SK-N-SH (cell line): ENCODE measurements around the gene MBD4. TPM values are rescaled to one million over a fixed set of nuclear protein-coding genes. Genes with fewer than 3 reads are reported as not detected.

Experiments used
- CTCF ChIA-PET: fragments of 300-600, 350-600 bp; formaldehyde crosslinking; extraction: SDS; loops from one replicate; lab custom pipeline; 2021; lab: Yijun Ruan, JAX
- POLR2A ChIA-PET: fragments of 350-600 bp; sonication (Branson Sonifier 250); formaldehyde crosslinking; extraction: SDS; loops from one replicate; lab custom pipeline; 2020; ENCODE audit warnings: antibody characterized with exemption, inconsistent platforms; lab: Yijun Ruan, JAX
- DNase-seq: peaks from one replicate; pipeline ENCODE4 v3.0.0; 2012
- H2AFZ ChIP-seq: fragments of 200-600 bp; sonication (generic); 2 replicates; pipeline ENCODE4 v1.8.1; 2016; ENCODE audit warnings: antibody characterized with exemption, mild to moderate bottlenecking, low read depth
- H3F3A ChIP-seq: fragments of 200-600 bp; sonication (generic); replicated peaks from 2 replicates; pipeline ENCODE3; 2016; ENCODE audit warnings: antibody characterized with exemption, mild to moderate bottlenecking; ENCODE audit not compliant: insufficient read depth
- H3K27ac ChIP-seq, 2 experiments: fragments of 200-500 bp in 1 of 2; fragments of 200-600 bp in 1 of 2; sonication (Bioruptor generic) in 1 of 2; sonication (generic), shearing (Covaris generic) in 1 of 2; 2 replicates each; pipeline versions ENCODE4 v1.5.1 to v1.6.1; 2014 to 2016; ENCODE audit warnings: low read depth in 2 of 2, inconsistent platforms in 1 of 2, low read length in 1 of 2, mild to moderate bottlenecking in 1 of 2, mixed read lengths in 1 of 2
- H3K27me3 ChIP-seq: fragments of 200-600 bp; sonication (generic), shearing (Covaris generic); 2 replicates; pipeline ENCODE4 v1.6.1; 2016; ENCODE audit warnings: mixed run types; ENCODE audit not compliant: insufficient read depth
- H3K36me3 ChIP-seq, 2 experiments: fragments of 200-500 bp in 1 of 2; fragments of 200-600 bp in 1 of 2; sonication (Bioruptor generic) in 1 of 2; sonication (generic) in 1 of 2; replicated peaks in 1 of 2; 2 replicates each; pipeline versions ENCODE3 to v1.5.1; 2014 to 2016; ENCODE audit warnings: low read length in 1 of 2, mild to moderate bottlenecking in 1 of 2; ENCODE audit not compliant: insufficient read depth in 2 of 2, control insufficient read depth in 1 of 2
- H3K4me1 ChIP-seq, 2 experiments: fragments of 200-500 bp in 1 of 2; fragments of 200-600 bp in 1 of 2; sonication (Bioruptor generic) in 1 of 2; sonication (generic), shearing (Covaris generic) in 1 of 2; 2 replicates each; pipeline versions ENCODE4 v1.5.1 to v1.6.1; 2014 to 2016; ENCODE audit warnings: low read depth in 1 of 2, low read length in 1 of 2, mixed run types in 1 of 2; ENCODE audit not compliant: insufficient read depth in 2 of 2, control insufficient read depth in 1 of 2
- H3K4me2 ChIP-seq: fragments of 200-600 bp; sonication (generic), shearing (Covaris generic); 2 replicates; pipeline ENCODE4 v1.6.1; 2017; ENCODE audit warnings: mixed run types
- H3K4me3 ChIP-seq, 2 experiments: fragments of 200-500 bp in 1 of 2; fragments of 200-600 bp in 1 of 2; sonication (Bioruptor generic) in 1 of 2; sonication (generic), shearing (Covaris generic) in 1 of 2; 2 replicates each; pipeline versions ENCODE4 v1.5.1 to v1.8.1; 2014 to 2016; ENCODE audit warnings: low read depth in 2 of 2, inconsistent platforms in 1 of 2, low read length in 1 of 2, mild to moderate bottlenecking in 1 of 2, mixed read lengths in 1 of 2, moderate library complexity in 1 of 2
- H3K79me2 ChIP-seq: fragments of 200-600 bp; sonication (generic); 2 replicates; pipeline ENCODE4 v1.8.1; 2017; ENCODE audit warnings: mild to moderate bottlenecking; ENCODE audit not compliant: insufficient read depth
- H3K9ac ChIP-seq: fragments of 200-600 bp; sonication (generic); 2 replicates; pipeline ENCODE4 v1.6.1; 2017; ENCODE audit warnings: mixed run types
- H3K9me2 ChIP-seq: fragments of 200-600 bp; sonication (generic); 2 replicates; pipeline ENCODE4 v1.6.1; 2017; ENCODE audit warnings: mixed run types
- H3K9me3 ChIP-seq: fragments of 200-600 bp; sonication (generic); 2 replicates; pipeline ENCODE4 v1.6.1; 2017; ENCODE audit warnings: mixed run types, mild to moderate bottlenecking, moderate library complexity
- H4K20me1 ChIP-seq: fragments of 200-600 bp; sonication (generic); 2 replicates; pipeline ENCODE4 v1.6.1; 2017; ENCODE audit warnings: mild to moderate bottlenecking, mixed run types; ENCODE audit not compliant: insufficient read depth
- CHD2 ChIP-seq: fragments of 150-350 bp; IDR thresholded peaks from 2 replicates; pipeline ENCODE4 v1.6.1; 2018; ENCODE audit warnings: low read length; ENCODE audit not compliant: partially characterized antibody
- ELF1 ChIP-seq: IDR thresholded peaks from 2 replicates; pipeline ENCODE4 v1.4.0; 2012
- EP300 ChIP-seq, 2 experiments: IDR thresholded peaks; 2 replicates each; pipeline versions ENCODE4 v1.4.0 to v1.6.1; 2012; ENCODE audit warnings: borderline replicate concordance in 1 of 2, low read depth in 1 of 2, low read length in 1 of 2
- EZH2phosphoT487 ChIP-seq: fragments of 200-600 bp; sonication (generic); IDR thresholded peaks from 2 replicates; pipeline ENCODE4 v1.6.1; 2017; ENCODE audit warnings: low read depth, mixed run types, mild to moderate bottlenecking, antibody characterized with exemption, moderate library complexity, borderline replicate concordance
- FOSL2 ChIP-seq: IDR thresholded peaks from 2 replicates; pipeline ENCODE4 v1.4.0; 2012; ENCODE audit warnings: low read depth, mild to moderate bottlenecking, moderate library complexity, borderline replicate concordance
- FOXM1 ChIP-seq: IDR thresholded peaks from 2 replicates; pipeline ENCODE4 v1.4.0; 2012; ENCODE audit warnings: low read depth, mild to moderate bottlenecking
- GABPA ChIP-seq: IDR thresholded peaks from 2 replicates; pipeline ENCODE4 v1.4.0; 2012; ENCODE audit warnings: low read depth, mild to moderate bottlenecking
- JUND ChIP-seq: IDR thresholded peaks from 2 replicates; pipeline ENCODE4 v1.4.0; 2012
- MEF2A ChIP-seq: IDR thresholded peaks from 2 replicates; pipeline ENCODE4 v1.4.0; 2012; ENCODE audit warnings: low read depth, borderline replicate concordance
- POLR2AphosphoS5 ChIP-seq: IDR thresholded peaks from 2 replicates; pipeline ENCODE4 v1.6.1; 2012; ENCODE audit warnings: low read depth, low read length
- RXRA ChIP-seq: IDR thresholded peaks from 2 replicates; pipeline ENCODE4 v1.4.0; 2012; ENCODE audit warnings: low read depth, mild to moderate bottlenecking, borderline replicate concordance
- SIN3A ChIP-seq: IDR thresholded peaks from 2 replicates; pipeline ENCODE4 v1.6.1; 2012; ENCODE audit warnings: low read depth, mild to moderate bottlenecking, low read length, moderate library complexity, borderline replicate concordance
- SMC3 ChIP-seq: IDR thresholded peaks from 2 replicates; pipeline ENCODE4 v1.6.1; 2012; ENCODE audit warnings: low read depth, low read length, improper control_type of control experiment
- TEAD4 ChIP-seq: IDR thresholded peaks from 2 replicates; pipeline ENCODE4 v1.4.0; 2012; ENCODE audit warnings: mild to moderate bottlenecking, borderline replicate concordance; ENCODE audit not compliant: insufficient read depth
- USF2 ChIP-seq: fragments of 150-350 bp; IDR thresholded peaks from 2 replicates; pipeline ENCODE4 v1.6.1; 2017; ENCODE audit warnings: antibody characterized with exemption, low read length, low read depth, borderline replicate concordance
- WGBS: methylation state at CpG from one replicate; pipeline ENCODE4 v1.1.6; 2017; ENCODE audit warnings: low lambda C conversion rate; 5-methylcytosine and 5-hydroxymethylcytosine counted together
- polyA plus RNA-seq, 3 experiments: library from polyadenylated mRNA; depleted of rRNA; stranded (reverse); fragments of >200 nt; gene quantifications; 2 replicates each; pipeline ENCODE4 v1.2.3, GENCODE V29; 2012
- TF ChIP-seq, protein P1 (sequence below): IDR thresholded peaks from 2 replicates; pipeline ENCODE4 v1.4.0; 2012; ENCODE audit warnings: low read depth
- TF ChIP-seq, protein P2 (sequence below): fragments of 200-600 bp; sonication (generic); IDR thresholded peaks from 2 replicates; pipeline ENCODE4 v1.6.1; 2017; ENCODE audit warnings: antibody characterized with exemption, mild to moderate bottlenecking, moderate library complexity
- TF ChIP-seq, protein P3 (sequence below): IDR thresholded peaks from 2 replicates; pipeline ENCODE4 v1.4.0; 2012; ENCODE audit warnings: low read depth, borderline replicate concordance
- TF ChIP-seq, protein P4 (sequence below): IDR thresholded peaks from 2 replicates; pipeline ENCODE4 v1.6.1; 2012; ENCODE audit warnings: mild to moderate bottlenecking, low read depth, low read length, moderate library complexity

MBD4 gene
- polyA plus RNA-seq, 1 of the 3 experiments (the other 2 are of a cell fraction): 11.1 TPM

DNA sequence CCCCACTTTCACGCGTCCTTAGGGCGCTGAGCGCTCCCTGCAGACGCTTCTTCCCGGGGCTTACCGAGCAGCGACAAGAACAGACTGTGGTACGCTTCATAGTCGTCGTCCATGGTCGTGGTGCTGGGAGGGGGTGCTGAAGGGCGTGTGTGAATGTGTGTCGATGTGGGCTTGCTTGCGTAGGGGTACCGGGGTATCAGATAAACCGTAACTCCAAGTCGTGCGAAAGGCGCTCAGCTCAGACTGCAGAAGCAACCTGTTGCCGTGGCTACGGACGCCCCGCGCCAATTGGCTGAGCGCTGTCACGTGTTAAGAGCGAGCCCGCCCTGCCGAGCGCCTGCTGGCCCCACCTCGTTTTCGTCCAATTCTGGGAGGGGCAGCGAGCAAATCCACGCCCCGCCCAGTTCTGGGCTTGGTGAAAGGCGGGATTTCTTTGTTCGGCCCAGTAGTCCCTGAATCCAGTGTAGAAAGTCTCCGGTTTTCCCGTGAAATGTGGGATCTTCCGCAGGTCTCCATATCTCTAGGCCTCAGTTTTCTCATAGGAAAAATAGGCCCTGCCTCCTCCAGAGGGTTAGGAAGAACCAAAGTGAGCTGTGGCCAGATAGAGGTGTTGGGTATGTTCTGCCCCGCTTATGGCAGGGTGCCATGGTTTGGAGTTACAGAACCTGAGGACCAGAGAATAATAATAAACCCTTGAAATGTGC is 11.2 kb downstream of the MBD4 start, which contains the start of gene EFCAB12 (continued):
- TF ChIP-seq, protein P1, sequence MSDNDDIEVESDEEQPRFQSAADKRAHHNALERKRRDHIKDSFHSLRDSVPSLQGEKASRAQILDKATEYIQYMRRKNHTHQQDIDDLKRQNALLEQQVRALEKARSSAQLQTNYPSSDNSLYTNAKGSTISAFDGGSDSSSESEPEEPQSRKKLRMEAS: peak; percentile 61
- TF ChIP-seq USF2 (peak; percentile 63; the same call in 1 of the 2 replicates), SIN3A (no peak), GABPA (no peak), RXRA (no peak), JUND (no peak), TEAD4 (no peak), FOXM1 (no peak)
- TF ChIP-seq, protein P2, sequence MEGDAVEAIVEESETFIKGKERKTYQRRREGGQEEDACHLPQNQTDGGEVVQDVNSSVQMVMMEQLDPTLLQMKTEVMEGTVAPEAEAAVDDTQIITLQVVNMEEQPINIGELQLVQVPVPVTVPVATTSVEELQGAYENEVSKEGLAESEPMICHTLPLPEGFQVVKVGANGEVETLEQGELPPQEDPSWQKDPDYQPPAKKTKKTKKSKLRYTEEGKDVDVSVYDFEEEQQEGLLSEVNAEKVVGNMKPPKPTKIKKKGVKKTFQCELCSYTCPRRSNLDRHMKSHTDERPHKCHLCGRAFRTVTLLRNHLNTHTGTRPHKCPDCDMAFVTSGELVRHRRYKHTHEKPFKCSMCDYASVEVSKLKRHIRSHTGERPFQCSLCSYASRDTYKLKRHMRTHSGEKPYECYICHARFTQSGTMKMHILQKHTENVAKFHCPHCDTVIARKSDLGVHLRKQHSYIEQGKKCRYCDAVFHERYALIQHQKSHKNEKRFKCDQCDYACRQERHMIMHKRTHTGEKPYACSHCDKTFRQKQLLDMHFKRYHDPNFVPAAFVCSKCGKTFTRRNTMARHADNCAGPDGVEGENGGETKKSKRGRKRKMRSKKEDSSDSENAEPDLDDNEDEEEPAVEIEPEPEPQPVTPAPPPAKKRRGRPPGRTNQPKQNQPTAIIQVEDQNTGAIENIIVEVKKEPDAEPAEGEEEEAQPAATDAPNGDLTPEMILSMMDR: no peak; the same call in 1 of the 2 replicates
- TF ChIP-seq, protein P3, sequence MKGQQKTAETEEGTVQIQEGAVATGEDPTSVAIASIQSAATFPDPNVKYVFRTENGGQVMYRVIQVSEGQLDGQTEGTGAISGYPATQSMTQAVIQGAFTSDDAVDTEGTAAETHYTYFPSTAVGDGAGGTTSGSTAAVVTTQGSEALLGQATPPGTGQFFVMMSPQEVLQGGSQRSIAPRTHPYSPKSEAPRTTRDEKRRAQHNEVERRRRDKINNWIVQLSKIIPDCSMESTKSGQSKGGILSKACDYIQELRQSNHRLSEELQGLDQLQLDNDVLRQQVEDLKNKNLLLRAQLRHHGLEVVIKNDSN: peak; percentile 94
- TF ChIP-seq, protein P4, sequence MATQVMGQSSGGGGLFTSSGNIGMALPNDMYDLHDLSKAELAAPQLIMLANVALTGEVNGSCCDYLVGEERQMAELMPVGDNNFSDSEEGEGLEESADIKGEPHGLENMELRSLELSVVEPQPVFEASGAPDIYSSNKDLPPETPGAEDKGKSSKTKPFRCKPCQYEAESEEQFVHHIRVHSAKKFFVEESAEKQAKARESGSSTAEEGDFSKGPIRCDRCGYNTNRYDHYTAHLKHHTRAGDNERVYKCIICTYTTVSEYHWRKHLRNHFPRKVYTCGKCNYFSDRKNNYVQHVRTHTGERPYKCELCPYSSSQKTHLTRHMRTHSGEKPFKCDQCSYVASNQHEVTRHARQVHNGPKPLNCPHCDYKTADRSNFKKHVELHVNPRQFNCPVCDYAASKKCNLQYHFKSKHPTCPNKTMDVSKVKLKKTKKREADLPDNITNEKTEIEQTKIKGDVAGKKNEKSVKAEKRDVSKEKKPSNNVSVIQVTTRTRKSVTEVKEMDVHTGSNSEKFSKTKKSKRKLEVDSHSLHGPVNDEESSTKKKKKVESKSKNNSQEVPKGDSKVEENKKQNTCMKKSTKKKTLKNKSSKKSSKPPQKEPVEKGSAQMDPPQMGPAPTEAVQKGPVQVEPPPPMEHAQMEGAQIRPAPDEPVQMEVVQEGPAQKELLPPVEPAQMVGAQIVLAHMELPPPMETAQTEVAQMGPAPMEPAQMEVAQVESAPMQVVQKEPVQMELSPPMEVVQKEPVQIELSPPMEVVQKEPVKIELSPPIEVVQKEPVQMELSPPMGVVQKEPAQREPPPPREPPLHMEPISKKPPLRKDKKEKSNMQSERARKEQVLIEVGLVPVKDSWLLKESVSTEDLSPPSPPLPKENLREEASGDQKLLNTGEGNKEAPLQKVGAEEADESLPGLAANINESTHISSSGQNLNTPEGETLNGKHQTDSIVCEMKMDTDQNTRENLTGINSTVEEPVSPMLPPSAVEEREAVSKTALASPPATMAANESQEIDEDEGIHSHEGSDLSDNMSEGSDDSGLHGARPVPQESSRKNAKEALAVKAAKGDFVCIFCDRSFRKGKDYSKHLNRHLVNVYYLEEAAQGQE: no peak

- CTCF ChIA-PET: interaction anchor here (0.7 to 2.0 kb wide), 4 partner anchors 16 to 112 kb away, joined by 3 to 11 read pairs (median 3); a partner anchor contains a TSS
- POLR2A ChIA-PET: interaction anchor here (0.6 to 1.4 kb wide), 4 partner anchors 9 to 165 kb away, joined by 3 read pairs; a partner anchor contains a TSS
- Histone ChIP-seq H3K9me3 (no peaks in the 10 kb centered on the region), H3K9me2 (no peaks in the 10 kb centered on the region), H2AFZ (peak overlapping the region; percentile 73), H3K4me3 (peak overlapping the region; percentile 61 to 62), H3K27me3 (no peaks in the 10 kb centered on the region), H3F3A (peaks cover 11% of the 10 kb centered on the region), H3K4me2 (peak overlapping the region; percentile 78), H3K79me2 (no peaks in the 10 kb centered on the region), H3K9ac (no peak overlapping the region), H3K4me1 (peaks cover 0 to 12% of the 10 kb centered on the region in 2 experiments; a peak in 2 of 4 replicates), H3K36me3 (peaks cover 21% of the 10 kb centered on the region in 2 experiments), H4K20me1 (no peaks in the 10 kb centered on the region), H3K27ac (no peak overlapping the region)
- DNase-seq: no peak
- WGBS: 31% methylated on average over 7 of the region's 8 CpGs
- TF ChIP-seq TEAD4: no peak
- no peak for TF ChIP-seq EZH2phosphoT487
- TF ChIP-seq EP300 (IDR thresholded peaks at IDR 0.05; ENCODE audit: borderline replicate concordance in 1 of 2, low read depth in 1 of 2, low read length in 1 of 2): no peak
- TF ChIP-seq CHD2: no peak
- no peak for TF ChIP-seq USF2
- TF ChIP-seq GABPA: no peak
- TF ChIP-seq POLR2AphosphoS5: no peak
- TF ChIP-seq MEF2A: no peak
- TF ChIP-seq SMC3: no peak
- no peak for TF ChIP-seq FOSL2
- TF ChIP-seq ELF1: no peak
- no peak for TF ChIP-seq JUND
- TF ChIP-seq, protein P3: no peak
Measured at GRCh38 chr3:129428007-129428375, 11.8 kb downstream of the MBD4 start.
